B cell (primary cell): Measurements from ENCODE around the gene ABHD10.

Source experiments
- CTCF ChIP-seq: fragments of 200-600 bp; IDR thresholded peaks from one replicate; pipeline ENCODE4 v1.8.0; 2022; ENCODE audit warnings: antibody characterized with exemption, mild to moderate bottlenecking
- EZH2 ChIP-seq: IDR thresholded peaks from 2 replicates; pipeline ENCODE4 v1.6.1; 2012; ENCODE audit warnings: borderline replicate concordance, low read depth, mild to moderate bottlenecking, moderate library complexity, low read length; ENCODE audit not compliant: insufficient read depth, poor library complexity, severe bottlenecking

- TF ChIP-seq CTCF (no peak), EZH2 (no peak)
Observed at GRCh38 chr3:111937871-111938270, 41.0 kb upstream of the ABHD10 start.
